Neural cell (in vitro differentiated cells): Measurements from ENCODE around the gene P3H2. TPM values are rescaled to one million over a fixed set of nuclear protein-coding genes. Genes with fewer than 3 reads are reported as not detected.

Experiments
- H2AFZ ChIP-seq: fragments of 200-600, 300-800 bp; sonication (generic), shearing (Covaris generic); 2 replicates; pipeline ENCODE4 v1.6.0; 2014; ENCODE audit warnings: low read depth, mild to moderate bottlenecking, antibody characterized with exemption, low read length, moderate library complexity
- H3F3A ChIP-seq: fragments of 200-600 bp; shearing (Covaris generic); 2 replicates; pipeline ENCODE4 v1.6.1; 2016; ENCODE audit warnings: mild to moderate bottlenecking, moderate library complexity, mixed read lengths, antibody characterized with exemption, low read length; ENCODE audit not compliant: insufficient read depth, poor library complexity, severe bottlenecking
- H3K27ac ChIP-seq: fragments of 200-600, 300-800 bp; sonication (generic), shearing (Covaris generic); 2 replicates; pipeline ENCODE4 v1.5.1; 2014; ENCODE audit warnings: mild to moderate bottlenecking, low read length, moderate library complexity
- H3K27me3 ChIP-seq: fragments of 300-800, 200-600 bp; sonication (generic), shearing (Covaris generic); 2 replicates; pipeline ENCODE4 v1.6.0; 2014; ENCODE audit warnings: mild to moderate bottlenecking, low read depth, low read length, moderate library complexity; ENCODE audit not compliant: insufficient read depth
- H3K36me3 ChIP-seq: fragments of 300-800, 200-600 bp; sonication (generic), shearing (Covaris generic); 2 replicates; pipeline ENCODE4 v1.5.1; 2014; ENCODE audit warnings: mild to moderate bottlenecking, antibody characterized with exemption, low read length, moderate library complexity; ENCODE audit not compliant: insufficient read depth
- H3K4me2 ChIP-seq: fragments of 300-800, 200-600 bp; sonication (generic), shearing (Covaris generic); 2 replicates; pipeline ENCODE4 v1.6.0; 2014; ENCODE audit warnings: mild to moderate bottlenecking, low read length
- H3K4me3 ChIP-seq: fragments of 300-800, 200-600 bp; sonication (generic), shearing (Covaris generic); 2 replicates; pipeline ENCODE4 v1.5.1; 2014; ENCODE audit warnings: mild to moderate bottlenecking, low read length, moderate library complexity
- H3K79me2 ChIP-seq: fragments of 200-600 bp; shearing (Covaris generic); replicated peaks from 2 replicates; pipeline ENCODE4 v1.6.0; 2014; ENCODE audit warnings: mild to moderate bottlenecking, low read length, moderate library complexity; ENCODE audit not compliant: insufficient read depth
- H3K9ac ChIP-seq: fragments of 300-800, 200-600 bp; sonication (generic), shearing (Covaris generic); 2 replicates; pipeline ENCODE4 v1.6.1; 2016; ENCODE audit warnings: mild to moderate bottlenecking, low read length, mixed read lengths
- H3K9me2 ChIP-seq: fragments of 200-600 bp; shearing (Covaris generic); 2 replicates; pipeline ENCODE4 v1.6.1; 2016; ENCODE audit warnings: mild to moderate bottlenecking, low read length, mixed read lengths; ENCODE audit not compliant: insufficient read depth
- H3K9me3 ChIP-seq: fragments of 200-600, 300-800 bp; sonication (generic), shearing (Covaris generic); 2 replicates; pipeline ENCODE4 v1.6.1; 2016; ENCODE audit warnings: mild to moderate bottlenecking, mixed run types, low read length, moderate library complexity, mixed read lengths
- H4K20me1 ChIP-seq: fragments of 200-600 bp; shearing (Covaris generic); 2 replicates; pipeline ENCODE4 v1.6.1; 2016; ENCODE audit warnings: mild to moderate bottlenecking, mixed run types; ENCODE audit not compliant: insufficient read depth
- EP300 ChIP-seq: fragments of 450-650 bp; conservative IDR thresholded peaks from 2 replicates; pipeline ENCODE4 v1.6.1; 2014; ENCODE audit warnings: antibody characterized with exemption, mild to moderate bottlenecking, moderate library complexity; ENCODE audit not compliant: poor library complexity, severe bottlenecking
- EZH2 ChIP-seq: fragments of 200-600, 300-800 bp; shearing (Covaris generic), sonication (generic); IDR thresholded peaks from 2 replicates; pipeline ENCODE4 v1.6.1; 2014; ENCODE audit warnings: antibody characterized with exemption, low read length, borderline replicate concordance, mild to moderate bottlenecking; ENCODE audit not compliant: insufficient read depth, poor library complexity, severe bottlenecking
- MXI1 ChIP-seq: fragments of 450-650 bp; conservative IDR thresholded peaks from 2 replicates; pipeline ENCODE4 v1.6.1; 2014; ENCODE audit warnings: antibody characterized with exemption, mild to moderate bottlenecking; ENCODE audit not compliant: poor library complexity, severe bottlenecking
- POLR2AphosphoS5 ChIP-seq: IDR thresholded peaks from 2 replicates; pipeline ENCODE4 v1.6.1; 2012
- RAD21 ChIP-seq: fragments of 450-650 bp; conservative IDR thresholded peaks from 2 replicates; pipeline ENCODE4 v1.6.1; 2014; ENCODE audit warnings: antibody characterized with exemption, mild to moderate bottlenecking, moderate library complexity
- SMC3 ChIP-seq: fragments of 450-650 bp; conservative IDR thresholded peaks from 2 replicates; pipeline ENCODE4 v1.6.1; 2014; ENCODE audit warnings: antibody characterized with exemption, mild to moderate bottlenecking, moderate library complexity; ENCODE audit not compliant: poor library complexity
- TAF1 ChIP-seq: IDR thresholded peaks from 2 replicates; pipeline ENCODE4 v1.6.1; 2012; ENCODE audit warnings: low read depth
- polyA plus RNA-seq: library from polyadenylated mRNA; depleted of rRNA; stranded (reverse); fragments of >200 nt; gene quantifications from 2 replicates; pipeline ENCODE4 v1.2.3, GENCODE V29; 2014
- TF ChIP-seq, protein P1 (sequence below): IDR thresholded peaks from 2 replicates; pipeline ENCODE4 v1.6.1; 2012; ENCODE audit warnings: borderline replicate concordance
- TF ChIP-seq, protein P2 (sequence below): fragments of 450-650 bp; IDR thresholded peaks from 2 replicates; pipeline ENCODE4 v1.5.1; 2014; ENCODE audit warnings: antibody characterized with exemption, mild to moderate bottlenecking, moderate library complexity; ENCODE audit not compliant: poor library complexity, severe bottlenecking

Gene P3H2
- polyA plus RNA-seq, 1 donor from 2014 or later = 0.68 TPM

DNA sequence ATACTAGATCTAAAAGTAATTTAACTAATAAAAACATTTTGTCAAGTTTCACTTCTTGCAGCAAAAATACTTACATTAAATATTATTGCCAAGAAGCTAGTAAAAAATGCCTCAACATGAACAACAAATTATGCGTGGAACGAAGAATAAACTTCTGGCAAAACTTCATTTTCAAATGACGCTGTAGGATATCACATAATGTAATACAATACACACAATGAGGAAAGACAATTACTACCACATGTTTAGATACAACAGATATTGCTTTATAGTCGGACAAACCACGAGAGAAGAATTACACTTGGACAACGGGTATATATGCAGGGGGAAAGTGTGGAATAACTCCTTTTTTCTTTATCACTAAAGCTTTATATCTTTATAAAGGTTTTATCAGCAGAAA, 21.6 kb downstream of the P3H2 start:
- H4K20me1 ChIP-seq = no peaks in the 10 kb centered on the region
- H3K4me2 ChIP-seq = no peak overlapping the region
- TF ChIP-seq TAF1 (no peak), RAD21 (no peak), POLR2AphosphoS5 (no peak), MXI1 (no peak), EZH2 (no peak), EP300 (no peak), SMC3 (no peak)
- TF ChIP-seq, protein P1, sequence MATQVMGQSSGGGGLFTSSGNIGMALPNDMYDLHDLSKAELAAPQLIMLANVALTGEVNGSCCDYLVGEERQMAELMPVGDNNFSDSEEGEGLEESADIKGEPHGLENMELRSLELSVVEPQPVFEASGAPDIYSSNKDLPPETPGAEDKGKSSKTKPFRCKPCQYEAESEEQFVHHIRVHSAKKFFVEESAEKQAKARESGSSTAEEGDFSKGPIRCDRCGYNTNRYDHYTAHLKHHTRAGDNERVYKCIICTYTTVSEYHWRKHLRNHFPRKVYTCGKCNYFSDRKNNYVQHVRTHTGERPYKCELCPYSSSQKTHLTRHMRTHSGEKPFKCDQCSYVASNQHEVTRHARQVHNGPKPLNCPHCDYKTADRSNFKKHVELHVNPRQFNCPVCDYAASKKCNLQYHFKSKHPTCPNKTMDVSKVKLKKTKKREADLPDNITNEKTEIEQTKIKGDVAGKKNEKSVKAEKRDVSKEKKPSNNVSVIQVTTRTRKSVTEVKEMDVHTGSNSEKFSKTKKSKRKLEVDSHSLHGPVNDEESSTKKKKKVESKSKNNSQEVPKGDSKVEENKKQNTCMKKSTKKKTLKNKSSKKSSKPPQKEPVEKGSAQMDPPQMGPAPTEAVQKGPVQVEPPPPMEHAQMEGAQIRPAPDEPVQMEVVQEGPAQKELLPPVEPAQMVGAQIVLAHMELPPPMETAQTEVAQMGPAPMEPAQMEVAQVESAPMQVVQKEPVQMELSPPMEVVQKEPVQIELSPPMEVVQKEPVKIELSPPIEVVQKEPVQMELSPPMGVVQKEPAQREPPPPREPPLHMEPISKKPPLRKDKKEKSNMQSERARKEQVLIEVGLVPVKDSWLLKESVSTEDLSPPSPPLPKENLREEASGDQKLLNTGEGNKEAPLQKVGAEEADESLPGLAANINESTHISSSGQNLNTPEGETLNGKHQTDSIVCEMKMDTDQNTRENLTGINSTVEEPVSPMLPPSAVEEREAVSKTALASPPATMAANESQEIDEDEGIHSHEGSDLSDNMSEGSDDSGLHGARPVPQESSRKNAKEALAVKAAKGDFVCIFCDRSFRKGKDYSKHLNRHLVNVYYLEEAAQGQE = no peak
- TF ChIP-seq, protein P2, sequence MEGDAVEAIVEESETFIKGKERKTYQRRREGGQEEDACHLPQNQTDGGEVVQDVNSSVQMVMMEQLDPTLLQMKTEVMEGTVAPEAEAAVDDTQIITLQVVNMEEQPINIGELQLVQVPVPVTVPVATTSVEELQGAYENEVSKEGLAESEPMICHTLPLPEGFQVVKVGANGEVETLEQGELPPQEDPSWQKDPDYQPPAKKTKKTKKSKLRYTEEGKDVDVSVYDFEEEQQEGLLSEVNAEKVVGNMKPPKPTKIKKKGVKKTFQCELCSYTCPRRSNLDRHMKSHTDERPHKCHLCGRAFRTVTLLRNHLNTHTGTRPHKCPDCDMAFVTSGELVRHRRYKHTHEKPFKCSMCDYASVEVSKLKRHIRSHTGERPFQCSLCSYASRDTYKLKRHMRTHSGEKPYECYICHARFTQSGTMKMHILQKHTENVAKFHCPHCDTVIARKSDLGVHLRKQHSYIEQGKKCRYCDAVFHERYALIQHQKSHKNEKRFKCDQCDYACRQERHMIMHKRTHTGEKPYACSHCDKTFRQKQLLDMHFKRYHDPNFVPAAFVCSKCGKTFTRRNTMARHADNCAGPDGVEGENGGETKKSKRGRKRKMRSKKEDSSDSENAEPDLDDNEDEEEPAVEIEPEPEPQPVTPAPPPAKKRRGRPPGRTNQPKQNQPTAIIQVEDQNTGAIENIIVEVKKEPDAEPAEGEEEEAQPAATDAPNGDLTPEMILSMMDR = no peak
- H3K27me3 ChIP-seq = no peaks in the 10 kb centered on the region
- no peak overlapping the region for H3K9ac ChIP-seq
- no peak overlapping the region for H2AFZ ChIP-seq
- H3F3A ChIP-seq = no peaks in the 10 kb centered on the region
- no peak overlapping the region for H3K27ac ChIP-seq
- H3K79me2 ChIP-seq = no peaks in the 10 kb centered on the region
- H3K9me2 ChIP-seq = no peaks in the 10 kb centered on the region
- no peak overlapping the region for H3K4me3 ChIP-seq
- H3K36me3 ChIP-seq = no peaks in the 10 kb centered on the region
- no peaks in the 10 kb centered on the region for H3K9me3 ChIP-seq

DNA sequence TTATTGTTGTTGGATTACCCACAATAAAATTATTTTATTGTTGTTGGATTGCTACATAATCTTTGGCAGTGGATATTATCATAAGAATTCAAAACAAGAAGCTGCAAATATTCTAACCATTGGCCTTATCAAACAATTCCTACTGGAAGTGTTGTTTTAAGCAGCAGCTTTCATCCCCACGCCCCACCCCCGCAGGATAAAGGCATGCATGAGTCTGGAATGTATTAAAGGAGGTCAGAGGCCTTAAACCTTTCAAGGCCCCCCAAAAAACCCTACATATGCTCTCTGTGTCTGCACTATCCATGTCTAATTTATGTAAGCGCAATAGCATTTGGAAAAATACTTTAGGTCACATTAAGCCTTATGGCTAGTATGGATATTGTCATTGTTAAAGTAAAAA, 23.1 kb downstream of the P3H2 start:
- Histone ChIP-seq H3K36me3 (no peaks in the 10 kb centered on the region), H4K20me1 (no peaks in the 10 kb centered on the region), H3K9me2 (no peaks in the 10 kb centered on the region), H3K4me2 (no peak overlapping the region), H3K27ac (no peak overlapping the region), H3K27me3 (no peaks in the 10 kb centered on the region), H3K9me3 (no peaks in the 10 kb centered on the region), H3F3A (no peaks in the 10 kb centered on the region), H3K4me3 (no peak overlapping the region), H3K9ac (no peak overlapping the region), H3K79me2 (no peaks in the 10 kb centered on the region), H2AFZ (no peak overlapping the region)
- TF ChIP-seq, protein P1 = no peak
- no peak for TF ChIP-seq MXI1
- TF ChIP-seq, protein P2 = no peak
- TF ChIP-seq RAD21 = no peak
- TF ChIP-seq EP300 = no peak
- TF ChIP-seq EZH2 = no peak
- TF ChIP-seq TAF1 = no peak
